ENCODE data around the gene WDR93. TPM values are rescaled to one million over a fixed set of nuclear protein-coding genes. Genes with fewer than 3 reads are reported as not detected.

The WDR93 gene
- total and polyA plus RNA-seq, 8 donors: 0.09 to 0.92 (median 0.15) TPM; not detected in 1

DNA sequence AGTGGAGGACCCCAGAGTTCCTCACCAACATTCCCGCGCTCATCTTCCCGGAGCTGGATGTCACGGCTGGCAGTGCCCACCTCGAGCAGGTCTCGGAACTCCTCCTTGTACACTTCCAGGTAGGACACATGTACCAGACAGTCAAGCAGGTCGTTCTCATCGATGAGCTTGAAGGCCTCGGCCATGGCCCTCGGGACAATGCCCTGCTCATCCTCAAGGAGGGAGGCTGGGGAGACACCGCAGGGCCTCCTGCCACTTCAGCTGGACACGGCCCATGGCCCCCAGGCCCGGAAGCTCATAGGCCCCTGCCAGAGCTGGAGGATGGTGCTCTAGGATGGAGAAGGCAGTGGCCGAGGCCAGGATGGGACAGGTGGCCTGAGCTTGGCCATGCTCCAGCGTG, 40.9 kb upstream of the WDR93 start:
- H3K4me3 ChIP-seq: no peak overlapping the region
- H3K4me1 ChIP-seq: no peaks in the 10 kb centered on the region
- TF ChIP-seq, protein P1, sequence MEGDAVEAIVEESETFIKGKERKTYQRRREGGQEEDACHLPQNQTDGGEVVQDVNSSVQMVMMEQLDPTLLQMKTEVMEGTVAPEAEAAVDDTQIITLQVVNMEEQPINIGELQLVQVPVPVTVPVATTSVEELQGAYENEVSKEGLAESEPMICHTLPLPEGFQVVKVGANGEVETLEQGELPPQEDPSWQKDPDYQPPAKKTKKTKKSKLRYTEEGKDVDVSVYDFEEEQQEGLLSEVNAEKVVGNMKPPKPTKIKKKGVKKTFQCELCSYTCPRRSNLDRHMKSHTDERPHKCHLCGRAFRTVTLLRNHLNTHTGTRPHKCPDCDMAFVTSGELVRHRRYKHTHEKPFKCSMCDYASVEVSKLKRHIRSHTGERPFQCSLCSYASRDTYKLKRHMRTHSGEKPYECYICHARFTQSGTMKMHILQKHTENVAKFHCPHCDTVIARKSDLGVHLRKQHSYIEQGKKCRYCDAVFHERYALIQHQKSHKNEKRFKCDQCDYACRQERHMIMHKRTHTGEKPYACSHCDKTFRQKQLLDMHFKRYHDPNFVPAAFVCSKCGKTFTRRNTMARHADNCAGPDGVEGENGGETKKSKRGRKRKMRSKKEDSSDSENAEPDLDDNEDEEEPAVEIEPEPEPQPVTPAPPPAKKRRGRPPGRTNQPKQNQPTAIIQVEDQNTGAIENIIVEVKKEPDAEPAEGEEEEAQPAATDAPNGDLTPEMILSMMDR (IDR thresholded peaks at IDR 0.05): no peak
- no peaks in the 10 kb centered on the region for H3K27me3 ChIP-seq
- ATAC-seq: no peak
- no peaks in the 10 kb centered on the region for H3K9me3 ChIP-seq
- WGBS, 2 donors: 86 to 90% methylated on average over 15 of the region's 15 CpGs
- intact Hi-C loops (cut with DNase I): no loop called here
- no peak for FAIRE-seq
- no peak overlapping the region for H3K27ac ChIP-seq
- DNase-seq: peak in 2 of 6 donors; percentile 45 to 49
- no peaks in the 10 kb centered on the region for H3K36me3 ChIP-seq

DNA sequence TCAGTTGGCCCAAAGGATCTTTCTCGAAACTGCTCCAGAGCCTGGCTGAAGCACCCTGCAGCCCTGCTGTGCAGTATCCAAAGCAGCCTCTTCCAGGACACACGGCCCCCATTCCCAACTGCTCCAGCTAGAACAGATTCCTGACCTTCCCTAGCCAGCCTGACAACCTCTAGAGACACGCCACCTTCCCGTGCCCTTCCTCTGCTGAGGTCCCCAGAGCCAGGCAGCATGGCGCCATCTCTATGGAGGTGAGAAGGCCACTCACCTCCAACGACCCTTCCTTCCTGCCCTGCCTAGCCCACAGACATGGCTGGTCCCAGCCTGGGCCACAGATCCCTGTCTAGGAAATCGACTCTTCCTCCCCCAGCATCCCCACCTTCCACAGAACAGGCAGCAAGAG, 38.5 kb upstream of the WDR93 start:
- H3K9me3 ChIP-seq: no peaks in the 10 kb centered on the region
- H3K4me3 ChIP-seq: no peak overlapping the region
- ATAC-seq (no peak), DNase-seq (peak in 1 of 6 donors; percentile 36), FAIRE-seq (no peak)
- H3K27ac ChIP-seq: no peak overlapping the region
- 79 to 81% methylated on average over 7 of the region's 7 CpGs for WGBS, 2 donors
- H3K36me3 ChIP-seq: no peaks in the 10 kb centered on the region
- no peaks in the 10 kb centered on the region for H3K4me1 ChIP-seq
- intact Hi-C loops (cut with DNase I): no loop called here
- no peaks in the 10 kb centered on the region for H3K27me3 ChIP-seq
- TF ChIP-seq, protein P1 (IDR thresholded peaks at IDR 0.05): no peak

DNA sequence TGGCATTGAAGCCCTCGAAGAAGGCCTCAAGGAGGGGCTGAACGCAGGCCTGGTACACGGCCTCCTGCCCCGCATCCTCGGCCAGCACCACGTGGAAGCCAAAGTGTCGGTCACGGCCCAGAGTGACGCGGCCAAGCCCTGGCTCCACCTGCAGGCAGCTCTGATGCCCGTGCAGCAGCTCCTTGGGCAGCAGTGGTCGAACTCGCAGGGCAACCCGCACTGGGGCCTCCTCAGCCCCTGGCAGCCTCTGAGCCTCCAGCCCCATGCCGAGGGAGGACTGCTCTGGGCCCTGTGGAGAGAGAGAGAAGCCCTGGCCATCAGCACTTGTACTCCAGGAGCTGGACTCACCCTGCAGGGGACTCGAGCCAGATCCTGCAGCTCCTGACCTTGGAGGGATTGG, 37.9 kb upstream of the WDR93 start:
- intact Hi-C loops (cut with DNase I): no loop called here
- H3K36me3 ChIP-seq: no peaks in the 10 kb centered on the region
- H3K9me3 ChIP-seq: no peaks in the 10 kb centered on the region
- ATAC-seq (no peak), DNase-seq (peak in 1 of 6 donors; percentile 35), FAIRE-seq (no peak)
- TF ChIP-seq, protein P1 (IDR thresholded peaks at IDR 0.05): no peak
- no peaks in the 10 kb centered on the region for H3K27me3 ChIP-seq
- 77 to 79% methylated on average over 16 of the region's 16 CpGs for WGBS, 2 donors
- no peak overlapping the region for H3K4me3 ChIP-seq
- H3K27ac ChIP-seq: no peak overlapping the region
- no peaks in the 10 kb centered on the region for H3K4me1 ChIP-seq

DNA sequence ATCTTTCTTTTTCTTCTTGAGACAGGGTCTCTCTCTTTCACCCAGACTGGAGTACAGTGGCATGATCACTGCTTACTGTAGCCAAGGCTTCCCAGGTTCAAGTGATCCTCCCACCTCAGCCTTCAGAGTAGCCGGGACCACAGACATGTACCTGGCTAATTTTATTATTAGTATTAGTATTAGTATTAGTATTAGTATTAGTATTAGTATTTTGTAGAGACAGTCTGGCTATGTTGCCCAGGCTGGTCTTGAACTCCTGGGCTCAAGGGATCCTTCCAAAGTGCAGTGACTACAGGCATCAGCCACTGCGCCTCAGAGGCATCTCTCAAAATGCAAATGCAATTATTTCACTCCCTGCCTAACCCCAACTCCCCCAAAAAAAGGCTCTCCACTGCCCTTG, 37.0 kb upstream of the WDR93 start:
- intact Hi-C loops (cut with DNase I): no loop called here
- DNase-seq (no peak), ATAC-seq (no peak), FAIRE-seq (no peak)
- no peaks in the 10 kb centered on the region for H3K36me3 ChIP-seq
- H3K27ac ChIP-seq: no peak overlapping the region
- no peaks in the 10 kb centered on the region for H3K9me3 ChIP-seq
- H3K4me3 ChIP-seq: no peak overlapping the region
- TF ChIP-seq, protein P1 (IDR thresholded peaks at IDR 0.05): no peak
- H3K4me1 ChIP-seq: no peaks in the 10 kb centered on the region
- WGBS, 2 donors: 89 to 97% methylated on average over 2 of the region's 2 CpGs
- H3K27me3 ChIP-seq: no peaks in the 10 kb centered on the region

DNA sequence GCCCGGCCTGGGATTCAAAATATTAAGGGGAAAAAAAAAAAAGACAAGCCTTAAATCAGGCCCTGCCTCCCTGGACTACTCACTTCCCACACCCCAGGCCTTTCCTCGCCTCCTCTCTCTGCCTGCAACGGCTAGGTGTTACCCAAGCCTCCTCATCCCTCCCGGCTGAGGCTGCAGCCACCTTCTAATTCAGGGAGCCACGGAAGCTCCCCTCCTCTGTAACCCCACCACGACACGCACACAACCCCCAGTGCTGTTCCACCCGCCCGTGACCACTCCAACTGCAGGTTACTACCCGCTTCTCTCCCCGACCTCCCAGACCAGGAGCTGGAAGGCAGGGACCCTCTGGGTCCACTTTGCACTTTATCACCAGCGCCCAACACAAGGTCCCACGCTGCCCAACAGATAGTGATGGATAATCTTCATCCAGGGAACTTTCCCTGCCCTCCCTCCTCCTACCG, 36.3 kb upstream of the WDR93 start:
- intact Hi-C loops (cut with DNase I): no loop called here
- Histone ChIP-seq H3K27ac (no peak overlapping the region), H3K4me3 (peak overlapping the region in 3 of 4 donors; percentile 25 to 62 (median 52)), H3K36me3 (no peaks in the 10 kb centered on the region), H3K9me3 (no peaks in the 10 kb centered on the region), H3K27me3 (no peaks in the 10 kb centered on the region), H3K4me1 (no peaks in the 10 kb centered on the region)
- 67 to 73% methylated on average over 14 of the region's 14 CpGs for WGBS, 2 donors
- ATAC-seq (peak in 1 of 4 donors; percentile 8), DNase-seq (peak in 1 of 6 donors; percentile 38), FAIRE-seq (no peak)
- TF ChIP-seq, protein P1 (IDR thresholded peaks at IDR 0.05): no peak
